ENCODE data around the gene MADD. TPM values are rescaled to one million over a fixed set of nuclear protein-coding genes. Genes with fewer than 3 reads are reported as not detected.

MADD gene
- total RNA-seq, 1 experiment from 2014 or later, result 42.9 TPM

GRCh38 chr11:47274495-47275235 lies 4.7 kb downstream of the MADD start:
- peaks cover 19% of the 10 kb centered on the region for H3K4me1 Mint-ChIP-seq (ENCODE audit: low read depth, unreplicated experiment)
- BruUV-seq (replicated peaks), result no TSS peak
- H3K27me3 Mint-ChIP-seq (ENCODE audit: unreplicated experiment), result no peaks in the 10 kb centered on the region
- TF ChIP-seq CTCF (IDR thresholded peaks at IDR 0.05; ENCODE audit: unreplicated experiment), result no peak
- no peak overlapping the region for H3K4me3 Mint-ChIP-seq (ENCODE audit: low read depth, unreplicated experiment)
- H3K36me3 Mint-ChIP-seq (ENCODE audit: insufficient read depth, unreplicated experiment), result peaks cover 36% of the 10 kb centered on the region
- CTCF ChIA-PET, result no interaction called here
- H3K27ac Mint-ChIP-seq (ENCODE audit: unreplicated experiment), result no peak overlapping the region
- H3K9me3 Mint-ChIP-seq (ENCODE audit: low read depth, unreplicated experiment), result no peaks in the 10 kb centered on the region
- intact Hi-C loops (cut with micrococcal nuclease; ENCODE audit: unreplicated experiment), result loop anchor here (5.0 kb wide), 1 partner anchor 73 kb away; no protein-coding TSS in a partner anchor
- DNase-seq, result no peak

GRCh38 chr11:47276923-47277322 lies 7.0 kb downstream of the MADD start:
- intact Hi-C loops (cut with micrococcal nuclease; ENCODE audit: unreplicated experiment), result no loop called here
- Mint-ChIP-seq H3K27me3 (ENCODE audit: unreplicated experiment) (no peaks in the 10 kb centered on the region), H3K36me3 (ENCODE audit: insufficient read depth, unreplicated experiment) (peaks cover 38% of the 10 kb centered on the region), H3K4me3 (ENCODE audit: low read depth, unreplicated experiment) (no peak overlapping the region), H3K27ac (ENCODE audit: unreplicated experiment) (no peak overlapping the region), H3K4me1 (ENCODE audit: low read depth, unreplicated experiment) (peaks cover 5% of the 10 kb centered on the region), H3K9me3 (ENCODE audit: low read depth, unreplicated experiment) (no peaks in the 10 kb centered on the region)
- CTCF ChIA-PET, result no interaction called here
- BruUV-seq (replicated peaks), result no TSS peak
- no peak for TF ChIP-seq CTCF (IDR thresholded peaks at IDR 0.05; ENCODE audit: unreplicated experiment)
- DNase-seq, result no peak

GRCh38 chr11:47278058-47278457 lies 8.1 kb downstream of the MADD start:
- CTCF ChIA-PET, result no interaction called here
- TF ChIP-seq CTCF (IDR thresholded peaks at IDR 0.05; ENCODE audit: unreplicated experiment), result no peak
- Mint-ChIP-seq H3K9me3 (ENCODE audit: low read depth, unreplicated experiment) (no peaks in the 10 kb centered on the region), H3K27ac (ENCODE audit: unreplicated experiment) (no peak overlapping the region), H3K4me3 (ENCODE audit: low read depth, unreplicated experiment) (no peak overlapping the region), H3K36me3 (ENCODE audit: insufficient read depth, unreplicated experiment) (peaks cover 42% of the 10 kb centered on the region), H3K4me1 (ENCODE audit: low read depth, unreplicated experiment) (no peaks in the 10 kb centered on the region), H3K27me3 (ENCODE audit: unreplicated experiment) (no peaks in the 10 kb centered on the region)
- no peak for DNase-seq
- no TSS peak for BruUV-seq (replicated peaks)
- intact Hi-C loops (cut with micrococcal nuclease; ENCODE audit: unreplicated experiment), result no loop called here

GRCh38 chr11:47278769-47279168 lies 8.8 kb downstream of the MADD start:
- Mint-ChIP-seq H3K27me3 (ENCODE audit: unreplicated experiment) (no peaks in the 10 kb centered on the region), H3K4me1 (ENCODE audit: low read depth, unreplicated experiment) (no peaks in the 10 kb centered on the region), H3K36me3 (ENCODE audit: insufficient read depth, unreplicated experiment) (peaks cover 42% of the 10 kb centered on the region), H3K27ac (ENCODE audit: unreplicated experiment) (no peak overlapping the region), H3K9me3 (ENCODE audit: low read depth, unreplicated experiment) (no peaks in the 10 kb centered on the region), H3K4me3 (ENCODE audit: low read depth, unreplicated experiment) (no peak overlapping the region)
- DNase-seq, result no peak
- TF ChIP-seq CTCF (IDR thresholded peaks at IDR 0.05; ENCODE audit: unreplicated experiment), result no peak
- CTCF ChIA-PET, result no interaction called here
- BruUV-seq (replicated peaks), result no TSS peak
- intact Hi-C loops (cut with micrococcal nuclease; ENCODE audit: unreplicated experiment), result no loop called here

All from Calu3 (cell line).